ENCODE measurements around the gene RGP1.

The RGP1 gene

GRCh38 chr9:35776018-35776417 is 26.9 kb downstream of the RGP1 start:
- no peak for DNase-seq

GRCh38 chr9:35778496-35778895 is 29.4 kb downstream of the RGP1 start:
- DNase-seq, result no peak

GRCh38 chr9:35781066-35781465 is 32.0 kb downstream of the RGP1 start:
- DNase-seq, result no peak

GRCh38 chr9:35783418-35783817 is 34.3 kb downstream of the RGP1 start:
- no peak for DNase-seq

GRCh38 chr9:35789541-35789940 is 40.5 kb downstream of the RGP1 start:
- DNase-seq, result no peak

GRCh38 chr9:35790025-35790384 is 40.9 kb downstream of the RGP1 start:
- DNase-seq, result no peak

GRCh38 chr9:35790385-35791296 is 41.6 kb downstream of the RGP1 start:
- DNase-seq, result no peak

GRCh38 chr9:35791297-35791921 is 42.3 kb downstream of the RGP1 start, which contains the start of gene NPR2:
TSS of gene NPR2 (plus strand) at chr9:35791591. CDS start at chr9:35792409, 818 bp downstream.
- DNase-seq, result no peak

- no peak for DNase-seq
Observed at GRCh38 chr9:35792024-35792813, 43.1 kb downstream of the RGP1 start.

GRCh38 chr9:35792826-35793225 is 43.7 kb downstream of the RGP1 start:
- DNase-seq, result no peak

GRCh38 chr9:35793461-35793860 is 44.4 kb downstream of the RGP1 start:
- DNase-seq, result no peak

- DNase-seq, result no peak
Observed at GRCh38 chr9:35795695-35796094, 46.6 kb downstream of the RGP1 start.

GRCh38 chr9:35797311-35798109 is 48.4 kb downstream of the RGP1 start:
- no peak for DNase-seq

GRCh38 chr9:35798658-35799374 is 49.7 kb downstream of the RGP1 start:
- no peak for DNase-seq

GRCh38 chr9:35800530-35800929 is 51.4 kb downstream of the RGP1 start:
- DNase-seq, result no peak

- no peak for DNase-seq
Observed at GRCh38 chr9:35801328-35802128, 52.4 kb downstream of the RGP1 start.

- DNase-seq, result no peak
Observed at GRCh38 chr9:35806101-35806500, 57.0 kb downstream of the RGP1 start.

Measured in SIG-M5 (cell line).